ENCODE measurements around the gene C3orf18. TPM values are rescaled to one million over a fixed set of nuclear protein-coding genes. Genes with fewer than 3 reads are reported as not detected.

The C3orf18 gene
- total and polyA plus RNA-seq, 7 donors: 1.8 to 28.0 (median 13.3) TPM

GRCh38 chr3:50580683-50581458, 13.3 kb upstream of the C3orf18 start:
- Histone ChIP-seq H3K27me3 (no peaks in the 10 kb centered on the region), H3K4me3 (no peak overlapping the region), H3K36me3 (peaks cover 0 to 57% (median 22%) of the 10 kb centered on the region in 4 donors), H3K27ac (no peak overlapping the region), H3K4me1 (no peaks in the 10 kb centered on the region), H3K9me3 (no peaks in the 10 kb centered on the region)
- no peak for DNase-seq
- 87 to 89% methylated on average over 9 of the region's 9 CpGs for WGBS, 2 donors
- no peak for TF ChIP-seq POLR2A (IDR thresholded peaks at IDR 0.05)
- no peak for TF ChIP-seq EP300 (IDR thresholded peaks at IDR 0.05)
- no peak for TF ChIP-seq CTCF (IDR thresholded peaks at IDR 0.05)
- no peak for TF ChIP-seq POLR2AphosphoS5 (IDR thresholded peaks at IDR 0.05)
- intact Hi-C loops (cut with DNase I): no loop called here

GRCh38 chr3:50577348-50577747, 9.8 kb upstream of the C3orf18 start:
- Histone ChIP-seq H3K27ac (no peak overlapping the region), H3K27me3 (no peaks in the 10 kb centered on the region), H3K4me3 (no peak overlapping the region), H3K4me1 (peaks cover 0 to 5% (median 3%) of the 10 kb centered on the region in 4 donors), H3K36me3 (peaks cover 0 to 56% (median 24%) of the 10 kb centered on the region in 4 donors), H3K9me3 (no peaks in the 10 kb centered on the region)
- no peak for DNase-seq
- TF ChIP-seq CTCF (IDR thresholded peaks at IDR 0.05) (no peak), EP300 (IDR thresholded peaks at IDR 0.05) (no peak), POLR2AphosphoS5 (IDR thresholded peaks at IDR 0.05) (no peak), POLR2A (IDR thresholded peaks at IDR 0.05) (no peak)
- intact Hi-C loops (cut with DNase I): no loop called here
- 96 to 97% methylated on average over 2 of the region's 2 CpGs for WGBS, 2 donors

- Histone ChIP-seq H3K27ac (peak overlapping the region in 1 of 4 donors; percentile 10), H3K27me3 (no peaks in the 10 kb centered on the region), H3K4me3 (no peak overlapping the region), H3K4me1 (peaks cover 0 to 16% (median 10%) of the 10 kb centered on the region in 4 donors), H3K36me3 (peaks cover 0 to 40% (median 20%) of the 10 kb centered on the region in 4 donors), H3K9me3 (no peaks in the 10 kb centered on the region)
- 89 to 92% methylated on average over 6 of the region's 6 CpGs for WGBS, 2 donors
- intact Hi-C loops (cut with DNase I): no loop called here
- TF ChIP-seq EP300 (IDR thresholded peaks at IDR 0.05): no peak
- TF ChIP-seq CTCF (IDR thresholded peaks at IDR 0.05): no peak
- DNase-seq: no peak
Observed at GRCh38 chr3:50575372-50575771, 7.8 kb upstream of the C3orf18 start.

- no peak overlapping the region for H3K27ac ChIP-seq
- TF ChIP-seq EP300 (IDR thresholded peaks at IDR 0.05) (no peak), POLR2AphosphoS5 (IDR thresholded peaks at IDR 0.05) (no peak), POLR2A (IDR thresholded peaks at IDR 0.05) (no peak), CTCF (IDR thresholded peaks at IDR 0.05) (no peak)
- no peak for DNase-seq
- peaks cover 0 to 31% (median 16%) of the 10 kb centered on the region in 4 donors for H3K36me3 ChIP-seq
- intact Hi-C loops (cut with DNase I): loop anchor here (5.0 kb wide), 1 partner anchor 98 kb away; the partner anchor contains the start of gene DOCK3
- no peaks in the 10 kb centered on the region for H3K9me3 ChIP-seq
- no peaks in the 10 kb centered on the region for H3K27me3 ChIP-seq
- peaks cover 0 to 23% (median 17%) of the 10 kb centered on the region in 4 donors for H3K4me1 ChIP-seq
- 72% methylated on average over 1 of the region's 1 CpG for WGBS, 2 donors
- H3K4me3 ChIP-seq: no peak overlapping the region
Observed at GRCh38 chr3:50574444-50574831, 6.9 kb upstream of the C3orf18 start.

Measured in sigmoid colon (tissue), 7 donors.